Mononuclear cell (primary cell): ENCODE data around the gene TMEM54. TPM values are rescaled to one million over a fixed set of nuclear protein-coding genes. Genes with fewer than 3 reads are reported as not detected.

ENCODE experiments used
- H3K27me3 ChIP-seq: 2 replicates; pipeline ENCODE4 v1.6.0; 2011; ENCODE audit warnings: low read length, control low read depth; ENCODE audit not compliant: insufficient read depth
- H3K4me1 ChIP-seq: 2 replicates; pipeline ENCODE4 v1.5.1; 2011; ENCODE audit warnings: mild to moderate bottlenecking, low read length, control low read depth; ENCODE audit not compliant: insufficient read depth
- H3K4me3 ChIP-seq: 2 replicates; pipeline ENCODE4 v1.5.1; 2011; ENCODE audit warnings: mild to moderate bottlenecking, low read length, moderate library complexity
- H3K9me3 ChIP-seq: 2 replicates; pipeline ENCODE4 v1.5.1; 2011; ENCODE audit warnings: low read depth, mild to moderate bottlenecking, control low read depth, low read length
- total RNA-seq: library from RNA; depleted of rRNA; stranded (reverse); fragments of >200 nt; gene quantifications from one replicate; pipeline ENCODE4 v1.2.3, GENCODE V29; 2012

TMEM54 gene
- not detected for total RNA-seq

DNA sequence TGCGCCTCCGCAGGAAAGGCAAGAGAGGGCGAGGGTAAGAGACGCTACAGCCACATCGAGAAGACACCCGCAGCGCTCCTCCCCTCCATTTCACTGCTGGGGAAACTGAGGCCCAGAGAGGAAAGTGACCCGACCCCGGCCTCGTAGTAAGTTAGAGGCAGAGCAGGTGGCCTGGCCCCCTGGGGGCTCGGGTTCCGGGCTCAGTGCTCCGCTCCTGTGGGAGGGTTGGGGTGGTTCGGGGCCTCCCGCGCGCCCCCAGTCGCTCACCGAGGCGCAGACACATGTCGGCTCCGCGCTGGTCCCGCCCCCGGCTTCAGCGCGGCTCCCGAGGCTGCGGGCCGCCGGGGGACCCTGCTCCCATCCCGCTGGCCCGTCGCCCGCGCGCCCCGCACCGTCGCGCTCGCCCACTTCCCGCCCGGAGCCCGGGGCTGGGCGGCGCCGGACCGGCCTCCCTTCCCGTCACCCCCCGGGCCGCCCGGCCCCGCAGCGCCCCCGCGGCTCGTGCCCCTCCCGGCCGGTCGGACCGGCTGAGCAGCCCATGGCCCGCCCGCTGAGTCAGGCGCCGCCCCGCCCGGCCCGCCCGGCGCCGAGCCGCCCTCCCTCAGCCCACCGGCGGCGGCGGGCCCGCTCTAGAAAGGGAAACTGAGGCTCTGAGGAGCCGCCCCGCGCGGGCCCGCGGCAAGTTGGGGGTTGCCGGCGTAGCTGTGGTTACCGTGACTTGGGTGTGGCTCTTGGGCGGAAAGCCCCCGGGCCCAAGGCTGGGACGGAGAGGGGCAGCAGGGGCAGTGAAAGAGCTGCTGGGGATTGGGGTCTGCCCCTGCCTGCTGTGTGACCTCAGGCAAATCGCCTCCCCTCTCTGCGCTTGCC is at the start of gene TMEM54:
TSS of gene TMEM54 (minus strand) at position 434 of the 867 bp plus-strand sequence. CDS start at position 283, 151 bp downstream.
- Histone ChIP-seq H3K9me3 (no peaks in the 10 kb centered on the region), H3K27me3 (peaks cover 34% of the 10 kb centered on the region), H3K4me3 (no peak within 1 kb of the TSS), H3K4me1 (peaks cover 7% of the 10 kb centered on the region)

- H3K9me3 ChIP-seq = no peaks in the 10 kb centered on the region
- no peaks in the 10 kb centered on the region for H3K4me1 ChIP-seq
- no peaks in the 10 kb centered on the region for H3K27me3 ChIP-seq
- H3K4me3 ChIP-seq = no peak overlapping the region
Measured at GRCh38 chr1:32949519-32949918, 48.3 kb upstream of the TMEM54 start.

DNA sequence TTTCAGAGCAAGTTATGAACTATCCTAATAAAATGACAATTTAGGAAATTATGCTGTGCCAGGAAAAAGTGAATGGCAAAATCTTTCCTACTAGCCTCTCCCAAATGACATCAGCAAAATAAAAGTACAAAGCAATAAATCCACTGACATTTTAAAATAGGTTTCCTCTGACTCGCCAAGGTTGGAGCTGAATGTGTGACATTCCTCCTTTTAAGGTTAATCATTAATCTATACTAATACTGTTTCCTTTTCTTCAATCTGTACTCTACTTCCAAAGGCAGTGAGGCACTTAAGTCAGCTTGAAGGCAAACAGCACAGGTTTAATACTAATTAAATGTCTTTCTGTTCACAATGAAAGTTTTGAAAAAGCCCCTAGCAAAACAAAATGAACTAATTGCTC is 47.7 kb upstream of the TMEM54 start:
- H3K27me3 ChIP-seq = no peaks in the 10 kb centered on the region
- no peak overlapping the region for H3K4me3 ChIP-seq
- no peaks in the 10 kb centered on the region for H3K9me3 ChIP-seq
- no peaks in the 10 kb centered on the region for H3K4me1 ChIP-seq

GRCh38 chr1:32948390-32948722 is 47.2 kb upstream of the TMEM54 start:
- Histone ChIP-seq H3K27me3 (no peaks in the 10 kb centered on the region), H3K9me3 (no peaks in the 10 kb centered on the region), H3K4me3 (no peak overlapping the region), H3K4me1 (no peaks in the 10 kb centered on the region)

DNA sequence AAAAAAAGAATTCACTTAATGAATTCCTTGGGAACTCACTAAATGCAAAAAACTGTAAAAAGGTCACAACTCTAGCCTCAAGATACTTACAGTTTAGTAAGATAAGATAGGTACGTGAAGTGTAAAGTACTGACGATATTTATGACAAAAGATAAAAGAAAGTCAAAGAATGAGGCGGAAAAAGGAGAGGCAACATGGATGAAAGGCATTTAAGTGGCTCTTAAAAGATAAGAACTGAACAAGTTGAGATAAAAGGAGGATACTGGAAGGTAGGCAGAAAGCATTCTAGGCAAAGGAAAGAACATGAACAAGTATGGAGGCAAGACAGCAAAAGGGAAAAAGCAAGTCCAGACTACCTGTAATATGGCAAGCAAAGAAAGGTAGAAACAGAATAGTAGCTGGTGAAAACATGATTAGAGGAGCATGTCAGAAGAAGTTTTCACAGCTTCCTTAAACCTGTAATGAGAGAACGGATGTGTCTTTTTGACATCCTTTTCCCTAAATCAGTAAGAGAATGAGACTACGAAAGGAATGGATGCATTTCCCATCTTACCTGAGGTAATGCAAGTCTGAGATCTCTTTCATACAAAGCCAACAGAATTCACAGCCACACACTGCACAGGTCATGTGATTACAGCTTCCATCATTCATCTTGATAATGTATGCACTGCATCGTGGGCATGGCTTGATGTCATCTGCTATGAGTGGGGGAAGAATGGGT is 46.6 kb upstream of the TMEM54 start:
- Histone ChIP-seq H3K27me3 (no peaks in the 10 kb centered on the region), H3K4me1 (no peaks in the 10 kb centered on the region), H3K9me3 (no peaks in the 10 kb centered on the region), H3K4me3 (no peak overlapping the region)

DNA sequence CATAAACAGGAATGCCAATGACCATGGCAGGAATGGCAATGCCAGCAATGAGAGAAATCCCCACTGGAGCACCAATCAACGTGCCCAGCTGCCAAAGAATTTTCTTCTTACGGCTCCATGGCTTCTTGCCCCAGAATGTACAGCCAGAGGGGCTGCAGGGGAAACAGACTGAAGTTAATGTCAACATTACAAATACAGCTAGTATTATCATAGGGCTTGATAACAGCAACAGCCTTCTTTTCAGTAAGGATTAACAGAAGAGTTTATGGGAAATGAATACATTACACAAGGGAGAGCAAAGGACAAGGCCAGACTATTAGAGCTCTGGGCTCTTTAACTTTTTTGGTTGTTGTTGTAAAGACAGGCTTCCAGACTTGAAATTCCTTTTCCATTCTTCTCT is 45.2 kb upstream of the TMEM54 start:
- H3K9me3 ChIP-seq = no peaks in the 10 kb centered on the region

GRCh38 chr1:32944180-32944579 is 43.0 kb upstream of the TMEM54 start:
- Histone ChIP-seq H3K4me3 (no peak overlapping the region), H3K27me3 (no peaks in the 10 kb centered on the region), H3K9me3 (no peaks in the 10 kb centered on the region), H3K4me1 (peaks cover 30% of the 10 kb centered on the region)

More for the DNA sequence above, 45.2 kb upstream of the TMEM54 start:
- no peaks in the 10 kb centered on the region for H3K27me3 ChIP-seq
- H3K4me3 ChIP-seq = no peak overlapping the region
- H3K4me1 ChIP-seq = peaks cover 7% of the 10 kb centered on the region

GRCh38 chr1:32939655-32940371 is 38.6 kb upstream of the TMEM54 start:
- Histone ChIP-seq H3K4me1 (peaks cover 34% of the 10 kb centered on the region), H3K27me3 (no peaks in the 10 kb centered on the region), H3K9me3 (no peaks in the 10 kb centered on the region), H3K4me3 (no peak overlapping the region)

DNA sequence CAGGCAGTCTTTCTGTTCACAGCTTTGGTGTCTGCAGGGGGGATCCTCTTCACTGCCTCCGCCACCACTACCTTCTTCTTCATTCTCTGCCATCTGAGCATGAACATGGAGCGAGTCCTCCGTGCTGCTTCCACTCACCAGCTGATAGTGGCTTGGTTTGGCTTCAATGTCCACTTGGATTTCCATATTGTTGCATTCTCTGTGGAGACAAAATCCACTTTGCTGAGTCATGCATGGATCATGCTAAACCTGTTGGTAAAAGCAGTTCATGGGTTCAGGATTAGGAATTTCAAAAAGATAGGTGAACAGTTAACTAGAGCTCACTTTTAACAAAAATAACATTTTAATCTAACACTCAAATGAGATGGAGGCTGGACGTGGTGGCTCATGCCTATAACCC is 35.9 kb upstream of the TMEM54 start:
- H3K4me1 ChIP-seq = peaks cover 30% of the 10 kb centered on the region
- H3K27me3 ChIP-seq = no peaks in the 10 kb centered on the region
- no peaks in the 10 kb centered on the region for H3K9me3 ChIP-seq
- H3K4me3 ChIP-seq = no peak overlapping the region

DNA sequence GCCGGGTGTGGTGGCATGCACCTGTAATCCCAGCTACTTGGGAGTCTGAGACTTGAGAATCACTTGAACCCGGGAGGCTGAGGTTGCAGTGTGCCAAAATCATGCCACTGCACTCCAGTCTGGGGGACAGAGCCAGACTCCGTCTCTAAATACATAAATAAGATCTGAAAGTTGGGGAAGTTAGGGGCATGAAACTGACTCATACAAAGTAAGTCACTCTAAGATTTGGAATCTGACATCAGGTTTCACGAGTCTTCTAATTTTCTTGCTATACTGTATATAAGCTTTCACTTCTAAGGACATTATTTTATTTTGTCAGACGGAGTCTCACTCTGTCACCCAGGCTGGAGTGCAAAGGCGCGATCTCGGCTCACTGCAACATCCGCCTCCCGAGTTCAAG is 33.3 kb upstream of the TMEM54 start:
- H3K27me3 ChIP-seq = no peaks in the 10 kb centered on the region
- no peaks in the 10 kb centered on the region for H3K9me3 ChIP-seq
- H3K4me1 ChIP-seq = peaks cover 8% of the 10 kb centered on the region
- H3K4me3 ChIP-seq = no peak overlapping the region

GRCh38 chr1:32933742-32934322 is 32.6 kb upstream of the TMEM54 start:
- Histone ChIP-seq H3K27me3 (no peaks in the 10 kb centered on the region), H3K4me1 (peaks cover under 1% of the 10 kb centered on the region), H3K4me3 (no peak overlapping the region), H3K9me3 (no peaks in the 10 kb centered on the region)

DNA sequence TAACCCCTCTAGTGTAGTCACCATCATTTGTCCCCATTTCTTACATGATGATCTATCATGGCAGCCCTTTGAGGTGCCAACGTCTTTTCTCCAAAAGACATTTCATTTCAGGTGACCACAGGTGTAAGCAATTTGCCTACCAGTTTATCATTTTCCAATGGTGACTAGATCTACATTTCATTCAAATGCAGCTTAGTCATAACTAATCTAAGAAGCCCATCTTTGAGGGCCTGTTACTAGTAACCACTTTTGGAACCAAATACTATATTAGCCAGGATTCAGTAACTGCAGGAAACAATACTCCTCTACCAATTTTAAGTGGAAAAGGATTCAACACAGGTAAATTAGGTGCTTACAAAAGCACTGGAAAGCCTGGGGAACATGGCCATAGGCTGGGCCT is 30.6 kb upstream of the TMEM54 start:
- Histone ChIP-seq H3K27me3 (peaks cover 6% of the 10 kb centered on the region), H3K9me3 (no peaks in the 10 kb centered on the region), H3K4me1 (no peaks in the 10 kb centered on the region), H3K4me3 (no peak overlapping the region)

GRCh38 chr1:32929366-32929765 is 28.2 kb upstream of the TMEM54 start:
- H3K9me3 ChIP-seq = no peaks in the 10 kb centered on the region
- no peak overlapping the region for H3K4me3 ChIP-seq
- H3K4me1 ChIP-seq = peaks cover 15% of the 10 kb centered on the region
- peaks cover 30% of the 10 kb centered on the region for H3K27me3 ChIP-seq

- Histone ChIP-seq H3K4me3 (no peak overlapping the region), H3K27me3 (peaks cover 36% of the 10 kb centered on the region), H3K9me3 (no peaks in the 10 kb centered on the region), H3K4me1 (peaks cover 15% of the 10 kb centered on the region)
Measured at GRCh38 chr1:32928715-32929114, 27.5 kb upstream of the TMEM54 start.

GRCh38 chr1:32928285-32928684 is 27.1 kb upstream of the TMEM54 start:
- no peak overlapping the region for H3K4me3 ChIP-seq
- no peaks in the 10 kb centered on the region for H3K9me3 ChIP-seq
- peaks cover 15% of the 10 kb centered on the region for H3K4me1 ChIP-seq
- H3K27me3 ChIP-seq = peaks cover 40% of the 10 kb centered on the region
